HG02870 (cell line): ENCODE results near the gene GFRA1.

ENCODE experiments used
- ATAC-seq: cut with Tn5 transposase; IDR thresholded peaks from one replicate; pipeline ENCODE4 v1.9.1; 2021; ENCODE audit warnings: mild to moderate bottlenecking, moderate library complexity; ENCODE audit not compliant: unreplicated experiment

GFRA1 gene

DNA sequence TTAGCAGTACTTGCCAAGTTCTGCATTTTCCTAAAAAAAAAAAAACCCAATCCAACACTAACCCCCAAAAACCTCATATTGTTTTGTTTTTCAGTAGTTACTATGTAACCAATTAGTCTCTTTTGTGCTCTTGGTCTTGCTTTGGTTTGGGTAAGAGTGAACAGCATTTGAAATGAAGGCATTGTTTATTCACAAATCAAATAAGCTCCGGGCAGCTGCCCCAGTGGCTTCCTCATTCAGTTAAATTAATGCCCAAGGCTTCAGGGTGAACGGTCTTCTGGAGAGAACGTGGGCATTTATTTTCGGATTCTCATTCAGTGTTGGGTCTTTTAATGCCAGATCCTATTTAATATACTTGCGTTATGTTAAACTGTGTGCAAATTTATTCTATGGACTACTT, 108.7 kb downstream of the GFRA1 start:
- ATAC-seq = no peak

DNA sequence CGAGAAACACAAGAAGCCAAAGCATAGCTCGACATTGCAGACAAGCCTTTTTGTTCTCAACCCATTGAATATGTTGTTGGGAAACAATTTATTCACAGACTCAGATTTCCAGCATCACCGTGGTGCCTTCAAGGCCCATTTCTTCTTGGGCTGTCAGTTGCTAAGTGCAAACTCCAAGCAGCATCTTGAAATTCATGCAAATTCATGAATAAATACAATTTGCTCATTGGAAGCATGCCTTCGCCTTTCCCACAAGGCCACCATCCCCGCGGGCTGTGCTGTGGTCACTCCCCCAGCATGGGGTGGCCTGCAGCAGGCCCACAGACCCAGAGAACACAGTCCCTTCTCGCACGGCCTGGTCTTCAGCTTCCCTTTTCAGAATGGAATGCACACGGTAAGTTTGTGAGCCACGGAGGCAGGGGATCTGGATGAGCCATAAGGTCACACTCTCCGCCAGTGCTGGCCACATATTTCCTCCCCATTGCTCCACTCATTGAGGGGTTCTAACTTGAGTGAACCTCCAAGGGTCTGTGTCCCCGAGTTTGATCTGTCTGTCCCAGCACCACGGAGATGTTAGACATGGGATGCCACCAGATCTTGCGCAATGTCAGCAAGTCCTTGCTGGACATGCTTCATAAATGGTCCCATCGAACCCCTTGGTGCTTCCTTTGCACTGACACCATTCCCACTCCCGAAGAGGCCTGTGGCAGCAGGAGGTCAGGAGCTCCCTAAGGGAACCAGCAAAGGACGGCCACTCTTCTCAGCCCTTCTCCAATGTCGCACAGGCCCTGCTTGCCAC, 109.5 kb downstream of the GFRA1 start:
- ATAC-seq = no peak

DNA sequence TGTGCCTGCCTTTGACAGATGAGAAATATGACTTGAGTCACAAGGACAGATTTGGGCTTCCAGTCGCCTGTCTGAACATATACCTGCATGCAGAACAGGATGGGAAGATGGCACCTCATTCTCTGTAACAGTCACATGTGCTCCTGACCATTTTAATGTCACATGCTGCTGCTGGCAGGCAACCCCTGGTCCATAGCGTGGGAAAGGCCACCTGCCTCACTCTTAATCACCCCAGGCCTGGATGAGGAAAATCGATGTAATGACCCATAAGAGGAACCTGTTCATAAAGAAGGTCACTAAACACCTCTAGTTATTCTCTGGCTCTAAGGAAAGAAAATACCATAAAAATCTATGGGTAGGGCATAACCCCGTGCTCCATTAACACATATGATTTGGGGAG, 110.2 kb downstream of the GFRA1 start:
- no peak for ATAC-seq

DNA sequence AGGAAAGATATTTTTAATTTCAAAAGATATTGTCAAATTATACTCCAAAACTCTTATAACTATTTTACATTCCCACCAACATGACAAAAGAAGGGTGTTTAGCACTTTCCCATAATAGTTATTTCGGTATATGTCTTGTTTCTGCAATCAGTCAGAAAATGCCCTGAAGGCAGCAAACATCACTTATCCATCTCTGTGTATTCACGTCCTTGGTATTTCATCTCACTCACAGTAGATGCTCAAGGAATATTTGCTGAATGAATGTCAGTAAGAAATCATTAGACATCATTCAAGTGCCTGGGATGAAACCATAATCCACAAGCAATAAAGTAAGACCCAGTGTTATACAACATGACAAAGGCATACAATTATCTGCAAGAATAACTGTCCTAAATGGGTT, 112.7 kb downstream of the GFRA1 start:
- ATAC-seq = no peak

DNA sequence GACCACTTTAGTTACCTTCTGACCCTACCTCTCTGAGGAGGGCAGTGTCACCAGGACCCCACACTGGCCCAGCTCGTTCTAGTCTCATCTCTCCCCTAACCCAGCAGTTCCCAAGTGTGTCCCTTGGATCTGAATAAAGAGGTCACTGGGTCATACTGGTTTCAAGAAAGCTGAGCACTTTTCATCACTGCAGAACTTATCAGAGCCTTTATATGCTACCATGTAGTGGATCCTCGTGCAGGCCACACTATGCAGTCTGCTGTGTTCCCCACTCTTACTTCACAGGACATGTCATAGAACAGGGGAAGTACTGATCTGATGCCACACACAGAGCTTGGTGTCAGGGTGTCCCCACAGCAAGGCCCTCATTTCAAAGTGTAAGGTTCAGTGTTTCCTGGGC, 113.8 kb downstream of the GFRA1 start:
- no peak for ATAC-seq

DNA sequence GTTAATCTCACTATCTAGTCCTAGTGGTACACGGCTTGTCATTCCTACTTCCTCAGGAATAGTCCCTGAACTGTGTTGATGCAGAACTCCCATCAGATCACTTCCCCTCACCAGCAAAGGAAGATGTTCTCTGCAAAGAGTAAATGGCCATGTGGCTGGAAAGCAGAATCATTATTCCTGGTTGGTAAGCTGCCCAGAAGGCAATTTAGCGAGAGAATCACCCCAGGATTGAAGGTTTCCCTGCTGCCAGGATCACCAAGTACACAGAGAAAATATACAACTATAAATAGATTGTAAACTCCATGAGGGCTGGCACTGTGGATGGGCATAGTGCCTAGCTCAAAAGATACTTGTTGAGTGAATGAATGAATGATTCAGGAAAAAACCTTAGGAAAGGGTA, 115.0 kb downstream of the GFRA1 start:
- ATAC-seq = no peak

DNA sequence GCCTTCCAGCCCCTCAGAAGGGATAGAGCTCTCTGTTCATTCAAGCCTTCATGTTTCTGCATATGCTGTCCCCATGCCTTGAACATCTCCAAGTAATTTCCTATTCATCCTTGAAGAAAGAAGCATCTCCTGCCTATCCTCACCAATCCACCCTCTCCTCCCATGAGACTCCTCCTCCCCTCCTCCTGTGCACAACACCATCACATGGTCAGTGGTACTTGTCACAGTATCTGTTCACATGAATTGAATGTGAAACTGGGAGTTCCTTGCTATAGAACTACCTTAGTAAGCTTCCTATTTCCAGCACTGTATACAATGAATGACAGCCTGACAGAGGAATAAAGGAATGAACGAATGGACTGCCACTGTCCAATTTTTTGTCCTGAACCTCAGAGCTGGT, 115.5 kb downstream of the GFRA1 start:
- no peak for ATAC-seq

DNA sequence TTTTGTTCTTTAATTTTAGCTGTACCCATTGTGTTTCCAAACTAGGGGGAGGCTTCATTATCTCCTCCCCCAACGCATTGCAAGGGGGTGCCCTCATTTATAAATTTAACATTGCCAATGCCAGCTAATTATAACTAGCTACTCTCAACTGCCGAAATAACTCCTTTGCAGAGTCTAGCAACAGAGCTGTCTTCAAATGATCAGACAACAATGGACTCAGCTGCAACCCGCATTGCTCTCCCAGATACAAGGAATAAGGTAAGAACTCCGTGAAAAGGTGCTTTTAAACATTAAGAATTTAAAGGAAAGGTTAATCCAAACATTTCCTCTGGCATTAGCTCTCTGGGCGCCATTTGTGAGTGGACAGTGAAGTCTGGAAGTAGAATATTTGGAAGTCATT, 116.2 kb downstream of the GFRA1 start:
- ATAC-seq = no peak

DNA sequence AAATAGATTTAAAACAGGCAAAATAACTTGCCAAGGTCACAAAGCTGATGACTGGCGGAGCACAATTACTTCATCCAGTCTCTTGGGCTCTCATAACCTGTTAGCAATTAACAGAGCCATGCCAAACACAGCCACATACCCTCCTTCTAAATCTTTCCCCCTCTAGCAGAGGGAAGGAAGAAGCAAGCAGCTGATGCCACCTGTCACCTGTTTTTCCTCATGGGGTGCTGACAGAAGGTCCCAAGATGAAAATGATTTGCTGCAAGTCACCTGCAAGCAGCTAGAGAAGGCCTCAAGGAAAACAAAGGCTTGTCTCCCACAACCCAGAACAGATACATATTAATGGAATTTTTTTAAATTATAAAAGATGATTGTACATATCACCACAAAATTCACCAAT, 117.8 kb downstream of the GFRA1 start:
- no peak for ATAC-seq

DNA sequence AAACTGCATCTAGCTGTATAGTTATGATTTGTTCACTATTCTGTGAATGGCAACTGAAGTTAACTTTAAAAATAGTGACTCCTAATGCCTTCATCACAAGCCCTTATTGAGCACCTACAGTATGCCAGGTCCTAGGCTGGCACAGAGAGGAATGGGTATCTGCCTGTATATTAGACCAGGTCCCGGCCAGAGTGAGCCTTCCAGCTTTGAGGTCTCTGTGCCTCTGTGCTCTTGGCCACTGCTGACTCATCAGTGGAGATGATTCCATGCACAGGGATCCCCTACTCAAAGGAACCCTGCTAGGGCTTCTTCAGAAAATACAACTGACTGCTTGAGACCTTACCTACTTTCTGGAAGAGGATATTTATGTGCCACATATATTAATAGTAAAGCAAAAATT, 118.4 kb downstream of the GFRA1 start:
- ATAC-seq = no peak

DNA sequence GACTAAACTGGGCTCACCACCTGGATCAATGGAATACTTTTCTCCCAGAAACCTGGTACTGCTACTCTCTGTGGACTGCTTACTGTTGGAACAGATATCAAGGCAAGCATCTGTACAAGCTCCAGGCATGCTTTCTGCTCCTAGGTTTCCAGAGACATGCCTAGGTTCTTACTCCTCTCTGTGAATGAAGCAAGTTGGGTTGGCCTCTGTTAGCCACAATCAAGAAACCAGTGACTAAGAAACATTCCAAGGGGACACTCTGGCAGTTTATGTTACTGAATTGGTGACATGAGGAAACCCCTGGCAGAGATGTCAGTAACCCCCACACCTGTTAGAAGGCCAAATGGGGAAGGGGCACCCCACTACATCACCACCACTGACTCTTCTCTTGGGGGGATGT, 121.9 kb downstream of the GFRA1 start:
- no peak for ATAC-seq

DNA sequence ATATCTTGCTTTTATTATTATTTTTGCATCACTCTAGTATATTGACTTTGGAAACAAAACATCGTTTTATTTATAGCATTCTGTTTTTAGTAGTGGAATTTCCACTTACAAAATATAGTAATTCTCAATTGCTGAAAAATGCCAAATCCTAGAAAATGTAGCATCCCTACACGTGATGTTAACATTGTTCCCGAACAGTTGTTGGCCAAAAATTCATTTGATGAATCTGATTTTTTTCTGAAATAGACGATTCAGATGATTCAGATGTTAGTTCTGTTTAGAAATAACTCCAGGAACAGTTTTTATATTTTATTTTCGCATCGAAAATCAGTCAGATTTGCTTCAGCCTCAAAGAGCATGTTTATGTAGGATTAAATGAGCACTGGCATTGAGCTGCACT, 122.4 kb downstream of the GFRA1 start:
- no peak for ATAC-seq

DNA sequence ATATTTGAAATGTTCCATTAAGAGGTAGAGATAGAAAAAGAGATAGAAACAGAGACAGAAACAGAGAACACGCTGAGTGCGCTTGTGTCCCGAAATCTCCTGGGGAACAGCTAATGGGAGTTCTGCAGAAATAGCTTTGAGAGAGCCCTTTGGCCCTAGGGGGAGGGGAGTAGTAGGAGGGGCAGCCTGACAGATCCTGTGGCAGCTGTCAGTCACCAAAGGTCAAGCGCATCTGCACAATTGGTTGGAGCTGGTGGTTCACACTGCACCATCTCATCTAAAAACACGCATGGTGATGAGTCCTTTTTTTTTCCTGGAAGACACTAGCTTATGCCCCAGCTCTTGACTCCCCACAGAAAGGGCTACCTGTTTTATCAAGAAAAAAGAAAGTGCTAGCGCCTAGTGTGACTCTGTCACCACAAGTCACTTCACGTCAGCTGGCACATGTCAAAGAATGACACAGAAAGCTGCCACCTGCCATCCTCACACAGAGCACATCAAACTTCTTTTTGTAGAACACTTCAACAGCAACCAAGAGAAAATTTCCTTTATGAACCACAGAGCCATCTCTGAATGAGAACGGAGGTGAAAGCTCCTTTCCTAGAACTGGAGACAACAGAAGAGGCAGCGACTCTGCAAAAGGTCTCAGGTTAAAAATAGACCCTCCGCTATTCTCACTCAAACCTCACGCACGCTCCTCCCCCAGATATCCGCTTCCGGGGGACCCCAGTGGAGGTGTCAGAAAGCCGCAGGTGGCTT, 125.7 kb downstream of the GFRA1 start:
- ATAC-seq = no peak

DNA sequence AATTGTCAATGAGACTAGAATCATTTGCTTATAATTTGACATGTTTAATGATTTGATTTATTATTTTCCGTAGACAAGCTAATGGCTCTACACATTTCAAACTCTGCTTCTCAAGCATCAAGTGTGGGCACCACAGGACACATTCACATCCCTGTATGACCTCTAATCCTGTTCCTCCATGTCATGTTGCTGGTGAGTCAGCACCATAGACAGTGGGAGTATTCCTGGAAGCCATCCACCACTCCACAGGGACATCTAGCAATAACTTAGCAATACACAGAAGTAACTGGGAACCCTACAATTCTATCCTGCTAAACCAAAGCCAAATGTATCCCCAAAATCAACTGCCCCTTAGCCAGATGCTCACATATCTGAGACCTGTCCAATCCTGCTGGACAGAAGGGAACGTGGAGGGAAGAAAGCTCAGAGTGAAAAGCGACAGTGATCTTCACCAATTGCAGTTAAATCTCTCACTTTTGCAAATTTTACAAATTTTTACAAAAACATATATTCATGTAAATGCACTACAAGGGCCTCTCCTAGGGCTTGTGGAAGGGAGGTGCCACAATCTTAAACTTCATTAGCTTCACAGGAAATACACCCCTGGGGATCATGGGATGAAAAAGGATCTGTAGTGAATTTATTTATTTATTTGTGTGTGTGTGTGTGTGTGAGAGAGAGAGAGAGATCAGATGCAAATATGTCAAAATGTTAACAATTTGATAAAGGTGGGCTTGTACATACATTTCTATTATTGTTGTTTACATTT, 126.5 kb downstream of the GFRA1 start:
- ATAC-seq = no peak

DNA sequence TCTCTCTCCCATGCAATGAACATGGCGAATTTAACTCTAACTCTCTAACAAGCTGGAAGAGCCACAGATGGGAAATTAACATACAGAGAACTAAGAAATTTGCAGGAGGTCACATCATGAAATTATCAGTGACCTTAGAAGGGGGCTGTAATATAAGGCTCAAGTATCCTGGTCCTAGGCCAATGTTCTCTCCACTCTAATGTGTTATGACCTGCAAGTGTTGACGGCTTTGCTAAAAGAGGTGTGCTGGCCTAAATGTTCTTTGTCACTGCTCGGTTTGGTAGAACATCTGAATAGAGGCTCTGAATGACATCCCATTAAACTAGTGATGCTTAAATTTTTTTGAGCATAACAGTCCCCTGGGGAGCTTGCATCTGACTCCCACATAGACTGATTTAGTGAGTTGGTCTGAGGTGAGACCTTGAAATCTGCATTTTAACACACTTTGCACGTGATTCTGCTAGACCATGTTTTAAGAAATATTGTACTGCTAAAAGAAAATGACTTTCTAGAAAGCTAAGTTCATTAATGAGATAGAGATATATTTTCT, 129.3 kb downstream of the GFRA1 start:
- no peak for ATAC-seq

DNA sequence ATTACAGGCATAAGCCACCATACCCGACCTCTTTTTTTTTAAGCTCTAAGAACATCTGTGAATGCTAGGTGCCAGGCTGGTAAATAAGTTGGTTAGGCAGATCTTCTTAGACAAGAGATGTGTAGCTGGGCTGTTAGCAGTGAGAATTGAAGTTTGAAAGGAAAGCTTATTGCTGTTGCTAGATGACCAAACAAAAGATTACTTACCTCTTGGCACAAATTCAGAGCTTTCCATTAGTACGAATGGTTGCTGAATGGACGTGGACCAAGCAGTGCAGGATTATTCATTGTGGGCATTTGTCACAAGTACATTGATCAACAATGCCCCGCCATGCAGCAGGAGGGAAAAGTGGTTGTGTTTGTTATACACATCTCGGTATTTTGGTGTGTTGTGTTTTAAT, 131.2 kb downstream of the GFRA1 start:
- ATAC-seq = no peak

DNA sequence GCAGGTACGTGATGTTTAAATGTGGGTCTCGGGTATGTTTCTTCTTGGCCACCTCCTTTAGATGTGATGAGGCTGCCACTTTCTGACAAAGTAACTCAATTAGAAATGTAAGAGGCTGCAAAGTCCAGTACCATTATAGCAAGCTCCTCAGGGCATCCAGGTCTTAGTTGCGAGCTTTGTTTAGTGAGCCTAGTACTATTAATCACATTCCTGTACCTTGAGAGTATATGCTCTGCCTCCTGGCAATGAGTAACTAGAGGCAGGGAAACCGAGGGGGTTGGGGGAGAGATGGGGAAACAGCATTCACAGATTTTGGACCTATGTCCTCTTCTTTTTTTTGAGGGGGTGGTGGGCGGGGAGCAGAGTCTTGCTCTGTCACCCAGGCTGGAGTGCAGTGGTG, 131.8 kb downstream of the GFRA1 start:
- no peak for ATAC-seq

DNA sequence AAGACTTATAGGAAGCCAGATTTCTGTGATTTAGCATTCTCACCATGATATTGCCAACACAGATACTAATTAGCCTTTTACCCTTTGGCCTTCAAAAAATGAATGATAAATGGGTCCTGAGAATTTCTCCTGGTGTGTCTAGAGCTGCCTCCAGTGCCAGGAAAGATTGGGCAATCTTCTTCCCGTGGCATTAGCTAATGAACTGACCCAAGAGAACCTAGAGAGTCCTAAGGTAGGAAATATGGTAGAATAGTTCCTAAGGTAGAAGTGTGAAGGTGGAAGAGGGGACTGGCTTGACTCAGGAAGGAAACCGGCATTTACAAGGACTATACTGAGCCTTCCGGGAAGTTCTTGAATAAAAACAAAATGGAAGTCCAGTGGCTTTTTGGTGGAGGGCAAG, 133.1 kb downstream of the GFRA1 start:
- no peak for ATAC-seq

DNA sequence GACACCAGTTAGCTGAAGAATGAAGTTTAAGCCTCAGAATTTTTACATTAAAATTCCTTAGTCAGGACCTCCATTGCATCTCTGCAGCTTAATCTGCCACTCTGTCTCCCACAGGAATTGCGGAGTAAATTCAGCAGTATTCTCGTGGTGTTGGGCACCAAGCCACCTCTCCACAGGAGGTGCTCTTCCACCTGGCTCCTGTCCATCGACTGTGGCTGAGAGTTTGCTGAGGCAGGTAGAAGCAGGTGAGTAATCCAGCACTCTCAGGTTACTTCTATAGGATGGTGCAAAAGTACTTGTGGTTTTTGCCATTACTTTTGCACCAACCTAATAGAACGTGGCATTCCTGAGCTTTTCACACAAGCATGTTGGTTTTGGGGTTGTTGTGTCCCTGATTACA, 134.1 kb downstream of the GFRA1 start:
- no peak for ATAC-seq

DNA sequence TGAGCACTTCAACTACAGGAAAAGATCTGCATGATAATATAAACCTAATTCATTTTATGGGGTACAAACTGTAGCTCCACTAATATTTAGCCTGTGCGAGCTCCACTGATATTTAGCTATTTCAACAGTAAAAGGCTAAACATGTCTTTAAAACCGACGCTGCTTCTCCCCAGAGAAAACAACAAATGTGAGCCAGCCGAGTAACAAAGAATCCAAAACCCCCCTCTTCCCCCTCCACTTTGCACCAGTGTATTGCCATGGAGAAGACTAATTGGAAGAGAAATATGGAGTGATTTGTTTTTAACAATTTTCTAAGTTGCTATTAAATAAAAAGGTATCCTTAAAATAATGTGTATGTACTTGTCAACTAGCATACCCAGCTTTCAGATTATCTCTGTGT, 136.7 kb downstream of the GFRA1 start:
- no peak for ATAC-seq

DNA sequence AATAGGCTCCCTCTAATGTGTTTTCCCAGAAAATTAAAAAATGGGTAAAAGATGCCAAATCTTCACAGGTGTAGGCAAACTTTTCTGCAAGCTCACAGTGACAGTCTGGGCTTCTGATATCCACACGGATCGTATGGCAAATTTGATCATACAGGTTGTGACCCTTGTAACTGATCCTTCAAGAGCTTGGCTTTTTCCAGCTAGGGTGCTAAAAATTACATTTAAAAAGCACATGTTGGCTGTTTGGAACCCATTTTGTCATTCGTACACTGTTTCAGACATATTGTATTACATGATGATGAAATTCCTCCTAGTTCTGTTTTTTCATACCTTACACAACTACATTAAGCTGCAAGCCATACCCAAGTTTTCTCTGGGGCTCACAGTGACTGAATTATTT, 138.7 kb downstream of the GFRA1 start:
- ATAC-seq = no peak

DNA sequence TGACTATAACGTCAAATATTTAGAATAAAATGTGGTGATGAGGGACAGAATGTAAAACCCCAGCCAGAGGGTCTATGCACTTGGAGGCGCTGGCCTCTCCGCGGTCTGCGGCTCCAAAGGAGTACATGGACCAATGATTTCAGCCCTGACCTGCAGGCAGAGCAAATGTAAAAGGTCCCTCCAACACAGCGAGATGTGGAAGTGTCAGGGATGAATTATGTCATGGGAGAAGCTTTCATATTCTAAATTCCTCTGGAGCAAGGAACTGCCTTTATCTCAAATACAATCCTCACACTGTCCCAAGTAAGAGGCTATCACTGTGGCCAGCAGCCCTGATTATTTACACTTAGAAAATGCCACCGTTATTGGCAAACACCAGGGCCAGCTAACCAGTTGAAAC, 139.4 kb downstream of the GFRA1 start:
- ATAC-seq = no peak
